H1 (cell line): ENCODE data around the gene SESN1. TPM values are rescaled to one million over a fixed set of nuclear protein-coding genes. Genes with fewer than 3 reads are reported as not detected.

Experiments used
- HDAC2 ChIP-seq, 2 experiments: fragments of 300-600 bp in 1 of 2; sonication (generic) in 1 of 2; IDR thresholded peaks; 2 replicates each; pipeline ENCODE4 v1.6.1; 2011 to 2012; ENCODE audit warnings: low read depth in 2 of 2, low read length in 2 of 2, mild to moderate bottlenecking in 2 of 2, moderate library complexity in 2 of 2, borderline replicate concordance in 1 of 2, inconsistent platforms in 1 of 2
- NANOG ChIP-seq: IDR thresholded peaks from 2 replicates; pipeline ENCODE4 v1.6.1; 2011; ENCODE audit warnings: low read length, low read depth, mild to moderate bottlenecking, inconsistent platforms; ENCODE audit not compliant: insufficient read depth, poor library complexity, severe bottlenecking
- RNF2 ChIP-seq: fragments of 200-900, 300-1000 bp; sonication (generic); IDR thresholded peaks from 2 replicates; pipeline ENCODE4 v1.7.1; 2016; ENCODE audit warnings: borderline replicate concordance, low read depth, mild to moderate bottlenecking, antibody characterized with exemption, low read length; ENCODE audit not compliant: poor library complexity, severe bottlenecking; ENCODE audit errors: missing control alignments
- polyA plus RNA-seq, 7 experiments: library from polyadenylated mRNA; depleted of rRNA in 3 of 7; stranded (reverse) in 5 of 7; unstranded in 2 of 7; fragments of >200 nt in 5 of 7; fragments of 200-250 nt in 2 of 7; gene quantifications; 1 replicate in 5 of 7; 2 replicates in 1 of 7; 4 replicates in 1 of 7; pipeline versions ENCODE4 v1.2.1 to v1.2.3, GENCODE V29; 2011 to 2013; ENCODE audit warnings: missing spikeins in 2 of 7, mixed read lengths in 2 of 7
- total RNA-seq: library from RNA; stranded (reverse); fragmentation: NEBNext Ultra II Directional; extraction: Animal tissue kit (Norgen Biotek cat#: 25700); gene quantifications from 2 replicates; pipeline ENCODE4 v1.2.1, GENCODE V29; 2021

Gene SESN1
- total and polyA plus RNA-seq, 2 of the 8 experiments (the other 6 are each of a cell fraction or from before 2014, with no cell fraction given), result 12.8 to 15.6 TPM

DNA sequence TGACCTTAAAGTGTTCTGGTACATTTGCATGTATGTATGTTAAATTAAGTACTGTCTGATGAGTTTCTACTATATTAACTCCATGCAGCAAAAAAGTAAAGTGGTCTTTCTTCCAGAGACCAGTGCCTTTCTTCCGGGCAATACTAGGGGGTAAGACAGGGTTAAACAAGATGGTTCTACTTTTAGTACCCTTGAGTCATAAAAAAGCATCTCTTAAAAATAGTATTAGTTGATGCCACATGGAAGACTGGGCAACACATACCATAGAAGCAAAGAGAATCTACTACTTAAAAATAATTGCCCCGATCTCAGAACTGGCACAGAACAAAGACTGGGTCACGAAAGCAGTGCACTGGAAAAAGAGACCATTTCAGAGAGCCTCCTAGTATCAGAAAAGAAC lies 66.2 kb downstream of the SESN1 start (continued):
- TF ChIP-seq RNF2 (no peak), HDAC2 (IDR thresholded peaks at IDR 0.05; ENCODE audit: borderline replicate concordance in 1 of 2, low read depth in 2 of 2, low read length in 2 of 2) (no peak), NANOG (no peak)
